K562 (cell line): ENCODE results near the gene PTPN20. TPM values are rescaled to one million over a fixed set of nuclear protein-coding genes. Genes with fewer than 3 reads are reported as not detected.

Experiments
- ATAC-seq: fragments of 200-7000 bp; cut with Tn5 transposase; 3 replicates; pipeline ENCODE4 v1.9.1; 2020; ENCODE audit warnings: moderate library complexity
- BruUV-seq: library from RNA; stranded (reverse); fragments of 400-500 nt; replicated peaks from 2 replicates; lab custom pipeline; 2021; lab: Mats Ljungman, UMichigan
- CTCF ChIA-PET: fragments of 300-600 bp; formaldehyde crosslinking; extraction: SDS; loops from one replicate; lab custom pipeline; 2021; ENCODE audit warnings: low intra/inter-chr PET ratio; lab: Yijun Ruan, JAX
- POLR2A ChIA-PET: fragments of 300-600, 350-650 bp; sonication (Branson Sonifier 250); formaldehyde crosslinking; extraction: SDS; loops from one replicate; lab custom pipeline; 2021; ENCODE audit warnings: antibody characterized with exemption, inconsistent platforms; lab: Yijun Ruan, JAX
- DNase-seq, 4 experiments: peaks; one replicate each; pipeline versions ENCODE4 v3.0.0 to v3.0.0-alpha.2; 2011 to 2018; ENCODE audit warnings: low spot score in 3 of 4, mixed read lengths in 3 of 4; ENCODE audit errors: extremely low read depth in 1 of 4
- FAIRE-seq: peaks from 2 replicates; lab custom pipeline; 2011; peaks lifted over from hg19 to GRCh38; lab: Jason Lieb, UNC
- H2AFZ ChIP-seq: 2 replicates; pipeline ENCODE4 v1.6.0; 2011; ENCODE audit warnings: low read depth, low read length, control low read depth, inconsistent platforms
- H3K27ac ChIP-seq: fragments of 200-600 bp; 3 replicates; pipeline ENCODE4 v1.8.0; 2011; ENCODE audit warnings: low read depth, mild to moderate bottlenecking, control low read depth, inconsistent platforms, low read length, moderate library complexity, mixed read lengths; ENCODE audit errors: extremely low read depth
- H3K27me3 ChIP-seq, 2 experiments: fragments of 300-600 bp in 1 of 2; 2 replicates in 1 of 2; 3 replicates in 1 of 2; pipeline versions ENCODE4 v1.6.0 to v1.8.0; 2011; ENCODE audit warnings: inconsistent platforms in 2 of 2, low read length in 2 of 2, mild to moderate bottlenecking in 1 of 2, mixed read lengths in 1 of 2, moderate library complexity in 1 of 2; ENCODE audit not compliant: control insufficient read depth in 2 of 2, insufficient read depth in 2 of 2
- H3K36me3 ChIP-seq: fragments of 300-600 bp; 3 replicates; pipeline ENCODE4 v1.8.0; 2011; ENCODE audit warnings: mild to moderate bottlenecking, low read length, inconsistent platforms; ENCODE audit not compliant: control insufficient read depth, insufficient read depth
- H3K4me1 ChIP-seq, 2 experiments: fragments of 200-600 bp in 1 of 2; replicated peaks in 1 of 2; 2 replicates in 1 of 2; 3 replicates in 1 of 2; pipeline versions ENCODE4 v1.5.1 to v1.8.0; 2011; ENCODE audit warnings: inconsistent platforms in 2 of 2, low read length in 2 of 2, mild to moderate bottlenecking in 1 of 2, mixed read lengths in 1 of 2, moderate library complexity in 1 of 2; ENCODE audit not compliant: control insufficient read depth in 2 of 2, insufficient read depth in 2 of 2
- H3K4me2 ChIP-seq: 2 replicates; pipeline ENCODE4 v1.6.1; 2011; ENCODE audit warnings: low read length, control low read depth, inconsistent platforms, mixed read lengths; ENCODE audit not compliant: insufficient read depth
- H3K4me3 ChIP-seq: fragments of 200-600 bp; sonication (generic), shearing (Covaris generic); 2 replicates; pipeline ENCODE4 v1.5.1; 2016; ENCODE audit warnings: control low read depth, inconsistent platforms
- H3K79me2 ChIP-seq: fragments of 200-600 bp; 3 replicates; pipeline ENCODE4 v1.8.0; 2011; ENCODE audit warnings: low read length, inconsistent platforms; ENCODE audit not compliant: control insufficient read depth, insufficient read depth
- H3K9ac ChIP-seq, 2 experiments: 2 replicates each; pipeline versions ENCODE4 v1.6.0 to v1.6.1; 2011; ENCODE audit warnings: low read depth in 2 of 2, low read length in 2 of 2, control low read depth in 1 of 2, inconsistent platforms in 1 of 2, mild to moderate bottlenecking in 1 of 2, mixed read lengths in 1 of 2; ENCODE audit not compliant: insufficient read depth in 1 of 2
- H3K9me1 ChIP-seq: one replicate; pipeline ENCODE4 v1.6.0; 2011; ENCODE audit warnings: inconsistent platforms, mild to moderate bottlenecking, low read length, moderate library complexity; ENCODE audit not compliant: control insufficient read depth, insufficient read depth
- H3K9me3 ChIP-seq: replicated peaks from 2 replicates; pipeline ENCODE4 v1.5.1; 2011; ENCODE audit warnings: low read depth, low read length, inconsistent platforms; ENCODE audit not compliant: control insufficient read depth, insufficient read depth
- H4K20me1 ChIP-seq: replicated peaks from 2 replicates; pipeline ENCODE4 v1.6.1; 2011; ENCODE audit warnings: low read length, inconsistent platforms, mixed read lengths; ENCODE audit not compliant: control insufficient read depth, insufficient read depth
- CHCHD3 ChIP-seq: fragments of 250-450 bp; sonication (Bioruptor Pico); IDR thresholded peaks from 2 replicates; pipeline ENCODE4 v2.1.2; 2022; ENCODE audit warnings: mild to moderate bottlenecking
- CTCFL ChIP-seq: IDR thresholded peaks from 2 replicates; pipeline ENCODE4 v1.6.1; 2011; ENCODE audit warnings: borderline replicate concordance, low read depth, mild to moderate bottlenecking, moderate library complexity, low read length; ENCODE audit not compliant: insufficient read depth, poor library complexity, severe bottlenecking
- EP400 ChIP-seq: fragments of 450-650 bp; IDR thresholded peaks from 2 replicates; pipeline ENCODE4 v1.6.1; 2017; ENCODE audit warnings: antibody characterized with exemption, mild to moderate bottlenecking, moderate library complexity
- FOXA3 ChIP-seq, 2 experiments: fragments of 450-650 bp in 1 of 2; sonication (generic) in 1 of 2; formaldehyde crosslinking; IDR thresholded peaks in 1 of 2; conservative IDR thresholded peaks in 1 of 2; 2 replicates each; pipeline versions ENCODE4 v1.4.0 to v1.8.0; 2020 to 2022; ENCODE audit warnings: mild to moderate bottlenecking in 2 of 2, missing genetic modification reagents in 1 of 2
- GATA2 ChIP-seq: sonication (generic); formaldehyde crosslinking; IDR thresholded peaks from 2 replicates; pipeline ENCODE4 v1.4.0; 2020; ENCODE audit warnings: mild to moderate bottlenecking, missing genetic modification reagents
- HDAC8 ChIP-seq: fragments of 450-650 bp; IDR thresholded peaks from 2 replicates; pipeline ENCODE4 v1.6.1; 2016; ENCODE audit warnings: mild to moderate bottlenecking, missing genetic modification characterization, moderate library complexity, missing compliant biosample characterization
- MTA3 ChIP-seq: fragments of 450-650 bp; formaldehyde crosslinking; IDR thresholded peaks from 2 replicates; pipeline ENCODE4 v1.6.1; 2017; ENCODE audit warnings: mild to moderate bottlenecking, borderline replicate concordance
- MYBL2 ChIP-seq, 2 experiments: fragments of 450-650 bp in 1 of 2; sonication (generic) in 1 of 2; formaldehyde crosslinking in 1 of 2; IDR thresholded peaks; 2 replicates each; pipeline versions ENCODE4 v1.6.1 to v1.8.1; 2017 to 2022; ENCODE audit warnings: borderline replicate concordance in 1 of 2, inconsistent platforms in 1 of 2, low read depth in 1 of 2, mild to moderate bottlenecking in 1 of 2, missing genetic modification reagents in 1 of 2, moderate library complexity in 1 of 2
- PHB2 ChIP-seq: fragments of 450-650 bp; IDR thresholded peaks from 2 replicates; pipeline ENCODE4 v1.6.1; 2017; ENCODE audit warnings: low read depth
- PHF21A ChIP-seq: fragments of 450-650 bp; IDR thresholded peaks from 2 replicates; pipeline ENCODE4 v1.6.1; 2017; ENCODE audit warnings: low read depth, borderline replicate concordance
- PTBP1 ChIP-seq: fragments of 200-400 bp; formaldehyde crosslinking; IDR thresholded peaks from 2 replicates; pipeline ENCODE4 v1.6.1; 2017; ENCODE audit warnings: low read depth, low read length
- RBM34 ChIP-seq: fragments of 200-400 bp; formaldehyde crosslinking; IDR thresholded peaks from 2 replicates; pipeline ENCODE4 v1.6.1; 2018; ENCODE audit warnings: low read length, borderline replicate concordance; ENCODE audit not compliant: insufficient read depth
- SIRT6 ChIP-seq: IDR thresholded peaks from one replicate; pipeline ENCODE4 v1.6.1; 2012; ENCODE audit warnings: low read depth, mild to moderate bottlenecking, control low read depth, inconsistent platforms, low read length, moderate library complexity
- SMC3 ChIP-seq: conservative IDR thresholded peaks from 2 replicates; pipeline ENCODE4 v1.6.1; 2011; ENCODE audit warnings: low read depth, low read length, improper control_type of control experiment; ENCODE audit not compliant: insufficient read depth
- WGBS: fragments of 100-300 bp; shearing (Covaris generic); methylation state at CpG from one replicate; pipeline ENCODE4 v1.1.6; 2016; ENCODE audit warnings: low coverage, mixed read lengths; ENCODE audit not compliant: insufficient coverage; ENCODE audit errors: missing lambda C conversion rate; 5-methylcytosine and 5-hydroxymethylcytosine counted together
- in situ Hi-C: fragments of 300-500 bp; cut with MboI; formaldehyde crosslinking; loops from 4 replicates; pipeline ENCODE4 v1.15.0; 2018; ENCODE audit warnings: inconsistent platforms, mixed read lengths
- intact Hi-C: fragments of 100-400 bp; cut with micrococcal nuclease; formaldehyde crosslinking; loops from 2 replicates; pipeline ENCODE4 v1.14.2; 2022
- polyA plus RNA-seq, 8 experiments: library from polyadenylated mRNA; depleted of rRNA in 4 of 8; stranded (reverse) in 5 of 8; unstranded in 3 of 8; fragments of >200 nt; fragmentation: Nextera tagmentation in 2 of 8; fragmentation: Illumina TruSeq in 1 of 8; extraction: Ambion mirVana in 2 of 8; extraction: Trizol in 1 of 8; gene quantifications; 2 replicates each; pipeline versions ENCODE4 v1.2.1 to v1.2.3, GENCODE V29; 2011 to 2014; ENCODE audit warnings: inconsistent platforms in 1 of 8, missing spikeins in 1 of 8
- total RNA-seq, 7 experiments: library from RNA; depleted of rRNA in 6 of 7; stranded (reverse); fragments of >200 nt in 6 of 7; fragmentation: Illumina TruSeq in 2 of 7; extraction: Trizol in 2 of 7; gene quantifications; 2 replicates each; pipeline versions ENCODE4 v1.2.1 to v1.2.3, GENCODE V29; 2011 to 2021; ENCODE audit warnings: low replicate concordance in 1 of 7

The PTPN20 gene
- total and polyA plus RNA-seq, 9 of the 15 experiments (the other 6 are each of a cell fraction or from before 2014, with no cell fraction given) = 0.03 to 0.18 (median 0.10) TPM; not detected in 6

- in situ Hi-C loops (no loop called here), intact Hi-C loops (loop anchor here (1.0 kb wide), 2 partner anchors 266 to 294 kb away; no protein-coding TSS in a partner anchor)
- no peak overlapping the region for H3K27ac ChIP-seq
- no peaks in the 10 kb centered on the region for H3K9me1 ChIP-seq
- TF ChIP-seq MYBL2 (IDR thresholded peaks at IDR 0.05; ENCODE audit: low read depth) = no peak
- TF ChIP-seq MYBL2 (CRISPR knock-in tag; IDR thresholded peaks at IDR 0.05; ENCODE audit: borderline replicate concordance) = no peak
- no peak for TF ChIP-seq HDAC8 (tag)
- TF ChIP-seq PTBP1 = no peak
- TF ChIP-seq MTA3 = no peak
- no peak for TF ChIP-seq PHB2
- no peak for TF ChIP-seq FOXA3 (CRISPR knock-in tag; conservative IDR thresholded peaks at IDR 0.05 in 1 of 2, IDR thresholded peaks at IDR 0.05 in 1 of 2)
- TF ChIP-seq EP400 = no peak
- no peak for TF ChIP-seq SIRT6
- no peak for TF ChIP-seq RBM34
- no peak for TF ChIP-seq PHF21A
- TF ChIP-seq CTCFL = no peak
- TF ChIP-seq SMC3 = no peak
- TF ChIP-seq CHCHD3 = no peak
- TF ChIP-seq GATA2 (CRISPR knock-in tag) = no peak
- H3K36me3 ChIP-seq = no peaks in the 10 kb centered on the region
- ATAC-seq = no peak
- peaks cover 0 to 4% of the 10 kb centered on the region in 2 experiments; a peak in 1 of 5 replicates for H3K4me1 ChIP-seq
- H2AFZ ChIP-seq = no peak overlapping the region
- no peaks in the 10 kb centered on the region for H3K79me2 ChIP-seq
- no peak overlapping the region for H3K4me3 ChIP-seq
- ChIA-PET POLR2A (interaction anchor here (0.6 to 0.9 kb wide), 2 partner anchors 13 to 14 kb away, joined by 3 read pairs; no protein-coding TSS in a partner anchor), CTCF (interaction anchor here (0.8 to 3.0 kb wide), 2 partner anchors 266 to 294 kb away, joined by 4 to 31 read pairs; no protein-coding TSS in a partner anchor)
- DNase-seq = no peak
- H3K9ac ChIP-seq = no peak overlapping the region
- FAIRE-seq = no peak
- peaks cover 11% of the 10 kb centered on the region; the same call in 1 of the 2 replicates for H4K20me1 ChIP-seq
- peaks cover 2 to 45% of the 10 kb centered on the region in 2 experiments; a peak in 3 of 5 replicates for H3K27me3 ChIP-seq
- no peaks in the 10 kb centered on the region for H3K9me3 ChIP-seq
- WGBS = 2% methylated on average over 18 of the region's 20 CpGs
- H3K4me2 ChIP-seq = no peak overlapping the region
- BruUV-seq = no TSS peak
Observed at GRCh38 chr10:47046321-47047126, 135.3 kb downstream of the PTPN20 start.
